ENCODE results near the gene FAM53B.

FAM53B gene

DNA sequence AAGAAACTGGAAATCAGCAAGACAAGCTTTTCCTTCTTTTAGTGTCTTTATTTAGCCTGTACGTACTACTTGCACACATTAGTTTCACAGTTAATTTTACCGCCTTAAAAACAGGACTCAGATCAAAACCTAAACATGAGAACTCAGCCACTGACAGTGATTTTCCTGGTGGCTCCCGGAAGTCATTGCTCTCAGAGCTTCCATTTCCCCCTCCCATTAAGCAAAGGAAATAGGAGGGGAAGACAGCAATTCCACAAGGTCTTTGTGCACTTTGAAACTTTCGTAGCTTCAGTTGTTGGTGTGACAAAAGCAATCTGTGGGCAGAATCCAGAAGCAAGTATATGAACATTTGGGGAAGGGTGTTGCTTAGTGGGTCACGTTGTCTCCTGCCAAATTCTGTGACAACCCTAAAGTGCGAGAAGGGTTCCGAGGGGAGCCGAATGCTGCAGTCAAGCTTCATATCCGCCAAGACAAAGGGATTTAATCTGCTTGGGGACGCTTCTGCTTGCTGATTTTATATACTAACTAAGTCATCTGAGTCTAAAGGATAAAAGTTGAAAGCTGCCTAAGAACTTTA is 30.4 kb downstream of the FAM53B start:
- DNase-seq (ENCODE audit: low read depth): no peak
- H3K4me3 ChIP-seq (ENCODE audit: low read depth, low read length): no peak overlapping the region
- TF ChIP-seq, protein P1, sequence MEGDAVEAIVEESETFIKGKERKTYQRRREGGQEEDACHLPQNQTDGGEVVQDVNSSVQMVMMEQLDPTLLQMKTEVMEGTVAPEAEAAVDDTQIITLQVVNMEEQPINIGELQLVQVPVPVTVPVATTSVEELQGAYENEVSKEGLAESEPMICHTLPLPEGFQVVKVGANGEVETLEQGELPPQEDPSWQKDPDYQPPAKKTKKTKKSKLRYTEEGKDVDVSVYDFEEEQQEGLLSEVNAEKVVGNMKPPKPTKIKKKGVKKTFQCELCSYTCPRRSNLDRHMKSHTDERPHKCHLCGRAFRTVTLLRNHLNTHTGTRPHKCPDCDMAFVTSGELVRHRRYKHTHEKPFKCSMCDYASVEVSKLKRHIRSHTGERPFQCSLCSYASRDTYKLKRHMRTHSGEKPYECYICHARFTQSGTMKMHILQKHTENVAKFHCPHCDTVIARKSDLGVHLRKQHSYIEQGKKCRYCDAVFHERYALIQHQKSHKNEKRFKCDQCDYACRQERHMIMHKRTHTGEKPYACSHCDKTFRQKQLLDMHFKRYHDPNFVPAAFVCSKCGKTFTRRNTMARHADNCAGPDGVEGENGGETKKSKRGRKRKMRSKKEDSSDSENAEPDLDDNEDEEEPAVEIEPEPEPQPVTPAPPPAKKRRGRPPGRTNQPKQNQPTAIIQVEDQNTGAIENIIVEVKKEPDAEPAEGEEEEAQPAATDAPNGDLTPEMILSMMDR (IDR thresholded peaks at IDR 0.05; ENCODE audit: control insufficient read depth, extremely low read depth, insufficient read depth): no peak

DNA sequence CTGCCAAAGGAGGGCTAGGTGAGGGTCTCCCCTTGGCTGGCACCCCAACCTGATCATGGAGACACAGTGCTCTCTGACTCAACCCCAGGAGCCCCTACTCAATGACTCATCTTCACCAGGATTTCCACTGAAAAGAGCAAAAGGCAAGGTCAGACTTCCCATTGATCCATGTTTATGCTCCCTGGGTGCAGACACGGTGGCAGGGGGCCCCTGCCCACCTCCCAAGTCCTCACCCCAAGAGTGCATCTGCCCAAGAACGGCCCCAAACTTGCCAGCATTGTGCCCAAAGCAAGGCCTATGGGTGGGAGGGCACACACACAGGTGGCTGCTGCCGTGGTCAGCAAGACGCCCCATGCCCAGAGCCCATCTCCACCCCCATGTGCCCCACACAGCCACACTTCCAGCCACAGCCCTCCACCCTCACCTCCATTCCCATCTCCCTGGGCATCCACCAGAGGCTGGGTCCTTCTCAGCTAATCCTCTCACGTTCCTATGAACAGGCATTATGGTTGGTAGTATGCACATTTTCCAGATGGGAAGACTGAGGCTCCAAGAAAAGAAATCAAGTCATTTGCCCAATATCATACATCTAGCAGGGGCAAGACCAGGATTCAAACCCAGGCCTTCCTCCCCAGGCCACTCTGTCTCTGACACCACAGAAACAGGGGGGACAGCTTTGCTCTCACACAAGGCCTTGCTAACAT is 31.3 kb downstream of the FAM53B start:
- H3K4me3 ChIP-seq (ENCODE audit: low read depth, low read length): no peak overlapping the region
- TF ChIP-seq, protein P1 (IDR thresholded peaks at IDR 0.05; ENCODE audit: control insufficient read depth, extremely low read depth, insufficient read depth): no peak
- no peak for DNase-seq (ENCODE audit: low read depth)

DNA sequence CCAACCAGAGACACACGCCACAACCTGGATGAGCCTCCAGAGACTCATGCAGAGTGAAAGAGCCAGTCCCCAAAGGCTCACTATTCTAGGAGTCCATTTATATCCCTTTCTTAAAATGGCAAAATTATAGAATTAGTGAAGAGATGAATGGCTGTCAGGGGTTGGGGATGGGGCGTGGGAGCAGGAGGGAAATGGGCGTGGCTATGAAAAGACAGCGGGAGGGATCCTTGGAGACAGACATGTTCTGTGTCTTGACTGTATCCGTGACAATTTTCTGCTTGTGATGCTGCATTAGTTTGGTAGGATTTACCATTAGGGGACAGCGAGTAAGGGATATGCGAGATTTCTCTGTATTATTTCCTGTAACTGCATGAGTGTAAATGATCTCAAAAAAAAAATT is 33.0 kb downstream of the FAM53B start:
- TF ChIP-seq, protein P1 (IDR thresholded peaks at IDR 0.05; ENCODE audit: control insufficient read depth, extremely low read depth, insufficient read depth): no peak
- no peak for DNase-seq (ENCODE audit: low read depth)
- H3K4me3 ChIP-seq (ENCODE audit: low read depth, low read length): no peak overlapping the region

DNA sequence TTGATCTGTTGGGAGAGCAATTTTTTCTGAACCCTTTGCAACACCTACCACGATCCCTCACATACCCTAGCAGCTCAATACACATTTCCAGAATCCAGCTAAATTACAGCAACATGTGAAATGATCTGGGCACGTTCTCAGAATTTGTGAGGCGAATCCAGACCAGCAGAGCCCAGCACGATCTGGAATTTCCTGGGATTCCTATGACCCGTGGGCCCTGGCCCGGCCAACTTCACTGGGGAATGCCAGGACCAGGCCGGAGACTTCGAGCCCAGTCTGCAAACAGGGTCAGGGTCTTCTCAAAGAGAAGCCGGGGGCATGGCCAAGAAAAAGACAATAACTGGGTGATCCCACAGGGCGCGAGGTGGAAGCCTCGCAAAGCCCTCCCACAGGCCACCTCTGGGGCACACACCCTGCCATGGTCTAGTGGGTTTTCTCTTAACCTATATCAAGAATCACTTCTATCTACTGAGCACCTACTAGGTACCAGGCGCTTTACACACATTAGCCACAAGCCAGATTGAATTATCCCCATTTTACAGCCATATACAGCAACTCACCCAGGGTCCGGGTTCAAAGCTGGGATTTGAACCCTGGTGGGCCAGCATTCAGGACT is 33.8 kb downstream of the FAM53B start:
- TF ChIP-seq, protein P1 (IDR thresholded peaks at IDR 0.05; ENCODE audit: control insufficient read depth, extremely low read depth, insufficient read depth): no peak
- H3K4me3 ChIP-seq (ENCODE audit: low read depth, low read length): no peak overlapping the region
- DNase-seq (ENCODE audit: low read depth): no peak

DNA sequence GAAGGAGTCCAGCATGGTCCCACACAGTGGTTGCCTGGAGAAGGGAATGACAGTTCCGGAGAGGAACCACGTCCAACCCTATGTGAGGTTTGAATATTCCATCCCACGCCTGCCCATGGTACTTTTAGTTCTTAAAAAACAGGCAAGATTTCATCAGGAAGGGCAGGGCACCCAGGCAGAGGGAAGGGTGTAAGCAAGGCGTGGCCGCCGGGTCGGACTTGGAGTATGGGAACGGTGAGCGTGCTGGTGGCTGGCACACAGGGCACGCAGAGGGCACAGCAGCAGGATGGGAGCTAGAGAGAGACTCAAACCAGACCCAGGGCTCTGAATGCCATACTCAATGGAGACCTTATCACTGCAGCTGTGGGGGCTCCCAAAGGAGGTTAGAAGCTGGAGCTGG is 34.3 kb downstream of the FAM53B start:
- H3K4me3 ChIP-seq (ENCODE audit: low read depth, low read length): no peak overlapping the region
- DNase-seq (ENCODE audit: low read depth): no peak
- TF ChIP-seq, protein P1 (IDR thresholded peaks at IDR 0.05; ENCODE audit: control insufficient read depth, extremely low read depth, insufficient read depth): no peak

DNA sequence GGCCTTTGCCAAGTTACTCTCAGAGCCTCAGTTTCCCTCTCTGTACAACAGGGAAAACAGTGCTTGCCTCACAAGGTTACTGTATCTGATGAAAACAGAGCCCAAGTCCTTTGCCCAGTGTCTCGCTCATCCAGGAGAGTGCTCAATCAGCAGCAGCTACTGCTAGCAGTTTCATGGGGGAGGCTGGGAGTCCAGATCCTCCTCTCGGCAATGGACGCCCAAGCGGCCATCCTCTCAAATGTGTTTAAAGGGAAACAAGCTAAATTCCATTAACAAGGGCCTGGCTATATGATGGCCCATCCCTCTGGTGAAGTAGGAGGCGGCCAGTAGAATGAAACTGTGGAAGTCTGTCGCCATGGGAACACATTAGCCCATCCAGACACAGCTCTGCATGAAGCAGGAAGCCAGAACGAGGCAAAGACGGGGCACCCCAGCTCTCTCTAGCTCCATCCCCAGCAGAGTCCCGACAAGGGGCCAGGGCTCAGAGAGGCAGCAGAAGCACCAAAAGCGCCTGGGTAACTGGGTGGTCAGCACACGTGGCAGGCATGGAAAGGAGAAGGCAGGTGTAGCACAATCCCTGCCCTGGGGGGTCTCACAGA is 35.2 kb downstream of the FAM53B start:
- no peak for DNase-seq (ENCODE audit: low read depth)
- H3K4me3 ChIP-seq (ENCODE audit: low read depth, low read length): no peak overlapping the region
- TF ChIP-seq, protein P1 (IDR thresholded peaks at IDR 0.05; ENCODE audit: control insufficient read depth, extremely low read depth, insufficient read depth): no peak

Data from LNCaP clone FGC (cell line).